A549 (cell line): ENCODE data around the gene BAHD1. TPM values are rescaled to one million over a fixed set of nuclear protein-coding genes. Genes with fewer than 3 reads are reported as not detected.

Source experiments
- ATAC-seq, 2 experiments: fragments of 200-7000 bp in 1 of 2; fragments of >200 bp in 1 of 2; cut with Nextera tagmentation in 1 of 2; cut with Tn5 transposase in 1 of 2; 3 replicates each; pipeline versions ENCODE4 v1.8.0 to v1.9.1; 2018 to 2020; ENCODE audit warnings: mild to moderate bottlenecking in 1 of 2, moderate library complexity in 1 of 2
- CTCF ChIA-PET: fragments of 300-600 bp; sonication (Branson Sonifier 250); formaldehyde crosslinking; extraction: SDS; loops from one replicate; lab custom pipeline; 2021; ENCODE audit warnings: antibody characterized with exemption, inconsistent platforms; lab: Yijun Ruan, JAX
- POLR2A ChIA-PET: fragments of 350-600 bp; formaldehyde crosslinking; extraction: SDS; loops from one replicate; lab custom pipeline; 2021; ENCODE audit warnings: antibody characterized with exemption, inconsistent platforms; lab: Yijun Ruan, JAX
- DNase-seq, 2 experiments: peaks; one replicate each; pipeline versions ENCODE4 v3.0.0 to v3.0.0-alpha.2; 2011 to 2016; ENCODE audit warnings: low read depth in 1 of 2, low spot score in 1 of 2
- FAIRE-seq: peaks from 2 replicates; lab custom pipeline; 2011; peaks lifted over from hg19 to GRCh38; lab: Jason Lieb, UNC
- H3K27ac ChIP-seq, 2 experiments: fragments of >200 bp; sonication (Bioruptor Twin); formaldehyde crosslinking; 3 replicates each; pipeline ENCODE4 v1.5.1; 2016 to 2017
- H3K4me1 ChIP-seq: fragments of >200 bp; sonication (Bioruptor Twin); formaldehyde crosslinking; 3 replicates; pipeline ENCODE4 v1.6.1; 2016
- H3K4me2 ChIP-seq: fragments of >200 bp; sonication (Bioruptor Twin); formaldehyde crosslinking; 3 replicates; pipeline ENCODE4 v1.6.1; 2016
- H3K4me3 ChIP-seq: fragments of >200 bp; sonication (Bioruptor Twin); formaldehyde crosslinking; 3 replicates; pipeline ENCODE4 v1.5.1; 2016
- H3K9me3 ChIP-seq: fragments of >200 bp; sonication (Bioruptor Twin); formaldehyde crosslinking; 3 replicates; pipeline ENCODE4 v1.6.1; 2016
- ATOH8 ChIP-seq: fragments of 250-450 bp; sonication (Bioruptor Pico); IDR thresholded peaks from 2 replicates; pipeline ENCODE4 v1.5.0; 2020; ENCODE audit warnings: low read depth, mild to moderate bottlenecking, moderate library complexity
- BCL3 ChIP-seq: fragments of >200 bp; sonication (Bioruptor Twin); formaldehyde crosslinking; IDR thresholded peaks from 3 replicates; pipeline ENCODE4 v1.6.1; 2016
- CHD2 ChIP-seq: fragments of 150-350 bp; IDR thresholded peaks from 2 replicates; pipeline ENCODE4 v1.6.1; 2014; ENCODE audit warnings: low read length; ENCODE audit not compliant: partially characterized antibody
- E2F6 ChIP-seq: IDR thresholded peaks from 2 replicates; pipeline ENCODE4 v1.6.1; 2012; ENCODE audit warnings: low read depth, borderline replicate concordance
- EP300 ChIP-seq, 2 experiments: fragments of >200 bp; sonication (Bioruptor Twin); formaldehyde crosslinking; IDR thresholded peaks; 2 replicates in 1 of 2; 3 replicates in 1 of 2; pipeline ENCODE4 v1.6.1; 2016 to 2017
- ESRRA ChIP-seq: fragments of 150-350 bp; IDR thresholded peaks from 2 replicates; pipeline ENCODE4 v1.6.1; 2014; ENCODE audit warnings: mild to moderate bottlenecking, low read length, borderline replicate concordance
- FOSB ChIP-seq: fragments of 250-450 bp; sonication (Bioruptor Pico); IDR thresholded peaks from 2 replicates; pipeline ENCODE4 v1.5.0; 2020; ENCODE audit warnings: mild to moderate bottlenecking, moderate library complexity
- FOSL2 ChIP-seq, 2 experiments: fragments of 450-650 bp in 1 of 2; fragments of >200 bp in 1 of 2; sonication (Bioruptor Twin) in 1 of 2; formaldehyde crosslinking; IDR thresholded peaks; 2 replicates each; pipeline versions ENCODE4 v1.5.0 to v1.6.1; 2016 to 2020; ENCODE audit warnings: mild to moderate bottlenecking in 1 of 2, moderate library complexity in 1 of 2
- HES2 ChIP-seq: fragments of >200 bp; sonication (Bioruptor Twin); formaldehyde crosslinking; IDR thresholded peaks from 2 replicates; pipeline ENCODE4 v1.6.1; 2016
- HEYL ChIP-seq: fragments of 250-450 bp; sonication (Bioruptor Pico); IDR thresholded peaks from 2 replicates; pipeline ENCODE4 v1.8.0; 2021; ENCODE audit warnings: mild to moderate bottlenecking, moderate library complexity
- JUNB ChIP-seq: fragments of >200 bp; sonication (Bioruptor Twin); formaldehyde crosslinking; IDR thresholded peaks from 2 replicates; pipeline ENCODE4 v1.6.1; 2016
- MAZ ChIP-seq: fragments of 150-350 bp; IDR thresholded peaks from 2 replicates; pipeline ENCODE4 v1.6.1; 2014; ENCODE audit warnings: antibody characterized with exemption, low read depth, low read length, borderline replicate concordance
- NFE2L2 ChIP-seq: fragments of 150-350 bp; conservative IDR thresholded peaks from 2 replicates; pipeline ENCODE4 v1.6.1; 2014; ENCODE audit warnings: low read length
- POLR2A ChIP-seq: IDR thresholded peaks from 2 replicates; pipeline ENCODE4 v1.6.1; 2012; ENCODE audit warnings: mild to moderate bottlenecking, low read length
- POLR2AphosphoS2 ChIP-seq: conservative IDR thresholded peaks from 2 replicates; pipeline ENCODE4 v1.6.1; 2012; ENCODE audit warnings: low read length, improper control_type of control experiment, inconsistent platforms
- RCOR1 ChIP-seq: fragments of 150-350 bp; IDR thresholded peaks from 2 replicates; pipeline ENCODE4 v1.6.1; 2014; ENCODE audit warnings: antibody characterized with exemption, low read length, low read depth
- SMC3 ChIP-seq: fragments of >200 bp; sonication (Bioruptor Twin); formaldehyde crosslinking; IDR thresholded peaks from 3 replicates; pipeline ENCODE4 v1.6.1; 2018; ENCODE audit warnings: inconsistent platforms
- SREBF2 ChIP-seq: fragments of 450-650 bp; IDR thresholded peaks from 2 replicates; pipeline ENCODE4 v1.6.1; 2014; ENCODE audit warnings: mild to moderate bottlenecking, moderate library complexity
- WGBS: methylation state at CpG from one replicate; pipeline ENCODE4 v1.1.6; 2017; ENCODE audit errors: missing lambda C conversion rate; 5-methylcytosine and 5-hydroxymethylcytosine counted together
- polyA plus RNA-seq, 4 experiments: library from polyadenylated mRNA; depleted of rRNA in 3 of 4; stranded (reverse); fragments of >200 nt; fragmentation: RNase III in 1 of 4; extraction: RNeasy Plus Mini Kit Qiagen cat#74134 plus additional on column Dnase treatment in 1 of 4; gene quantifications; 2 replicates in 3 of 4; 3 replicates in 1 of 4; pipeline ENCODE4 v1.2.3, GENCODE V29; 2011 to 2017
- TF ChIP-seq, protein P1 (sequence below): IDR thresholded peaks from 2 replicates; pipeline ENCODE4 v1.6.1; 2012
- TF ChIP-seq, protein P2 (sequence below): fragments of 200-600 bp; sonication (generic); IDR thresholded peaks from 2 replicates; pipeline ENCODE4 v1.6.1; 2016; ENCODE audit warnings: antibody characterized with exemption, mild to moderate bottlenecking, moderate library complexity

The BAHD1 gene
- polyA plus RNA-seq, 2 of the 4 experiments (the other 2 are of a cell fraction), result 2.3 to 11.1 TPM

DNA sequence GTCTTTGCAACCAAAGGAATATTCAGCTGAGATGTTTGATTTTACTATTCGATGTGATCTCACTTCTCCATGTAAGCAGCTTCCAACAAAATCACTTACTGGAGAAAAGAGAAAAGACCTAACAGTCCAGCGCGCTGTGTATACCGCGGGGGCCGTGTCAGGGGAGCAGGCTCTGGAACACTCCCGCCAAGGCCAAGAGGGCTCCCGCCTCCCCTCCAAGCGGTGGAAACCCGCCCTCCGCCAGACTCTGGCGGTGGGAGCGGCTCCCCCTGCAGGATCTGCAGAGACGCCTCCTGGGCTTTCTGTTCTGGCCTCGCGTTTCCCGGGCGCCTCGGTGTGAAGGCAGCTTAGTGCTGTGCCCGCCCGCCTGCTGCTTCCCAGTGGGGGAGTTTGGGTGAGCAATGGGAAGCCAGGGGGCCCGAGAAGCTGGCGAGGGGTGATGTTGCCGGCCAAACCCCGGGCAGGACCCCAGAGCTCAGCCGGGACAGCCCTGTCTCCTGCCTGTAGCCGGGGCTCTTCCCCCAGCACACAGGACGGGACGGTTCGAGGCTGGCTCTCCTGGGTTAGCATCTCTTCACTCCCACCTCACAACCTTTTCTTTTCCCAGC lies 66.3 kb downstream of the BAHD1 start (continued):
- TF ChIP-seq NFE2L2 (no peak), E2F6 (peak; percentile 70; the same call in 1 of the 2 replicates)
- TF ChIP-seq, protein P1, sequence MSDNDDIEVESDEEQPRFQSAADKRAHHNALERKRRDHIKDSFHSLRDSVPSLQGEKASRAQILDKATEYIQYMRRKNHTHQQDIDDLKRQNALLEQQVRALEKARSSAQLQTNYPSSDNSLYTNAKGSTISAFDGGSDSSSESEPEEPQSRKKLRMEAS, result peak; percentile 68

- ChIA-PET CTCF (interaction anchor here (0.7 to 3.3 kb wide), 3 partner anchors 11 to 81 kb away, joined by 3 to 18 read pairs (median 6); partner anchors contain the start of gene BAHD1), POLR2A (no interaction called here)
- Histone ChIP-seq H3K9me3 (no peaks in the 10 kb centered on the region), H3K4me2 (no peak overlapping the region), H3K4me1 (peaks cover 7% of the 10 kb centered on the region; the same call in 2 of the 3 replicates), H3K4me3 (no peak overlapping the region), H3K27ac (no peak overlapping the region)
- TF ChIP-seq FOSL2 (IDR thresholded peaks at IDR 0.05) (no peak), FOSL2 (CRISPR knock-in tag; IDR thresholded peaks at IDR 0.05) (no peak), ESRRA (no peak), POLR2AphosphoS2 (no peak), POLR2A (no peak), RCOR1 (no peak), FOSB (CRISPR knock-in tag) (no peak), CHD2 (no peak)
- TF ChIP-seq, protein P2, sequence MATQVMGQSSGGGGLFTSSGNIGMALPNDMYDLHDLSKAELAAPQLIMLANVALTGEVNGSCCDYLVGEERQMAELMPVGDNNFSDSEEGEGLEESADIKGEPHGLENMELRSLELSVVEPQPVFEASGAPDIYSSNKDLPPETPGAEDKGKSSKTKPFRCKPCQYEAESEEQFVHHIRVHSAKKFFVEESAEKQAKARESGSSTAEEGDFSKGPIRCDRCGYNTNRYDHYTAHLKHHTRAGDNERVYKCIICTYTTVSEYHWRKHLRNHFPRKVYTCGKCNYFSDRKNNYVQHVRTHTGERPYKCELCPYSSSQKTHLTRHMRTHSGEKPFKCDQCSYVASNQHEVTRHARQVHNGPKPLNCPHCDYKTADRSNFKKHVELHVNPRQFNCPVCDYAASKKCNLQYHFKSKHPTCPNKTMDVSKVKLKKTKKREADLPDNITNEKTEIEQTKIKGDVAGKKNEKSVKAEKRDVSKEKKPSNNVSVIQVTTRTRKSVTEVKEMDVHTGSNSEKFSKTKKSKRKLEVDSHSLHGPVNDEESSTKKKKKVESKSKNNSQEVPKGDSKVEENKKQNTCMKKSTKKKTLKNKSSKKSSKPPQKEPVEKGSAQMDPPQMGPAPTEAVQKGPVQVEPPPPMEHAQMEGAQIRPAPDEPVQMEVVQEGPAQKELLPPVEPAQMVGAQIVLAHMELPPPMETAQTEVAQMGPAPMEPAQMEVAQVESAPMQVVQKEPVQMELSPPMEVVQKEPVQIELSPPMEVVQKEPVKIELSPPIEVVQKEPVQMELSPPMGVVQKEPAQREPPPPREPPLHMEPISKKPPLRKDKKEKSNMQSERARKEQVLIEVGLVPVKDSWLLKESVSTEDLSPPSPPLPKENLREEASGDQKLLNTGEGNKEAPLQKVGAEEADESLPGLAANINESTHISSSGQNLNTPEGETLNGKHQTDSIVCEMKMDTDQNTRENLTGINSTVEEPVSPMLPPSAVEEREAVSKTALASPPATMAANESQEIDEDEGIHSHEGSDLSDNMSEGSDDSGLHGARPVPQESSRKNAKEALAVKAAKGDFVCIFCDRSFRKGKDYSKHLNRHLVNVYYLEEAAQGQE, result no peak
- DNase-seq, result no peak
- no peak for ATAC-seq
- WGBS, result 88% methylated on average over 1 of the region's 1 CpG
- no peak for FAIRE-seq
These were observed 67.5 kb downstream of the BAHD1 start for GRCh38 chr15:40508216-40508615.

DNA sequence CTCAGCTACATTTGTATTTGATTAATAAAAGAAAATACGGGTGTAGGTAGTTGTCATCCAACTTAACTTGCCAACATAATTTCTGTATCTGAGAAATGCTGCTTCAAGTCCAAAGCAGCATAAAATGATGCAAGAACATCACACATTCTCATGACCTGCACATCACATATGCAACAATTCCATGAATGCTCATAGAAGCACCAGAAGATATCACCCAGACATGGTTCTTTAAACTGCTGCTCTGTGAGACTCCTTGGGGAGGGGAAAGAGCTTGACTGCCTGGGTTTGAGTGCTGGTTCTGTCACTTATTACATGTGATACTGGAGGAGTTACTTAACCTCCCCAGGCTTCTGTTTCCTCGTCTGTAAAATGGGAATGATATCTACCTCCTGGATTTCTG lies 69.4 kb downstream of the BAHD1 start:
- TF ChIP-seq ATOH8 (CRISPR knock-in tag) (no peak), BCL3 (no peak), MAZ (no peak), HES2 (no peak), NFE2L2 (no peak), SMC3 (no peak), SREBF2 (no peak), ESRRA (no peak), JUNB (no peak), EP300 (IDR thresholded peaks at IDR 0.05) (no peak), FOSL2 (IDR thresholded peaks at IDR 0.05) (no peak), FOSL2 (CRISPR knock-in tag; IDR thresholded peaks at IDR 0.05) (no peak), HEYL (no peak)
- Histone ChIP-seq H3K4me1 (peaks cover 7% of the 10 kb centered on the region; the same call in 2 of the 3 replicates), H3K4me2 (no peak overlapping the region), H3K9me3 (no peaks in the 10 kb centered on the region), H3K27ac (no peak overlapping the region), H3K4me3 (no peak overlapping the region)
- ChIA-PET POLR2A (no interaction called here), CTCF (interaction anchor here (1.8 kb wide), 1 partner anchor 349 kb away, joined by 3 read pairs; no protein-coding TSS in a partner anchor)
- FAIRE-seq (no peak), DNase-seq (no peak), ATAC-seq (no peak)
- WGBS, result 74% methylated on average over 2 of the region's 2 CpGs
